ENCODE measurements around the gene HLCS.

The HLCS gene

GRCh38 chr21:36735724-36736320, 230.6 kb downstream of the HLCS start:
- DNase-seq = no peak

DNA sequence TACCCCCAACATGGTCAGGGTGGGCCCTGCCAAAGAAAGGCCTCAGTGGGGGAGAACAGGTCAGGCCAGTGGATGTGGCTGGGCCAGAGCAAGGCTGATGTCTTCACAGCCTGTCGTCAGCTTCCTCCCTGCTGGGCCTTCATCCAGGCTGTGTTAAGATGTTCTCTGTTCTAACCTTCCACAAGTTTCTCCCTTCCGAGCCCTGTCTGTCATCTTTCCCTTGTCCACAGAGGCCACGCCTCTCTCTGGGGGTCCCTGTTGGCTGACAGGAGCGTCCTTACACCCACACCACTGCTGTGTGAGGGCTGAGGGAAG, 231.3 kb downstream of the HLCS start:
- DNase-seq = no peak

- no peak for DNase-seq
Measured at GRCh38 chr21:36734367-36735200, 231.9 kb downstream of the HLCS start.

GRCh38 chr21:36733857-36734256, 232.6 kb downstream of the HLCS start:
- DNase-seq = no peak

GRCh38 chr21:36732761-36733160, 233.7 kb downstream of the HLCS start:
- DNase-seq = no peak

- no peak for DNase-seq
Measured at GRCh38 chr21:36732217-36732616, 234.3 kb downstream of the HLCS start.

DNA sequence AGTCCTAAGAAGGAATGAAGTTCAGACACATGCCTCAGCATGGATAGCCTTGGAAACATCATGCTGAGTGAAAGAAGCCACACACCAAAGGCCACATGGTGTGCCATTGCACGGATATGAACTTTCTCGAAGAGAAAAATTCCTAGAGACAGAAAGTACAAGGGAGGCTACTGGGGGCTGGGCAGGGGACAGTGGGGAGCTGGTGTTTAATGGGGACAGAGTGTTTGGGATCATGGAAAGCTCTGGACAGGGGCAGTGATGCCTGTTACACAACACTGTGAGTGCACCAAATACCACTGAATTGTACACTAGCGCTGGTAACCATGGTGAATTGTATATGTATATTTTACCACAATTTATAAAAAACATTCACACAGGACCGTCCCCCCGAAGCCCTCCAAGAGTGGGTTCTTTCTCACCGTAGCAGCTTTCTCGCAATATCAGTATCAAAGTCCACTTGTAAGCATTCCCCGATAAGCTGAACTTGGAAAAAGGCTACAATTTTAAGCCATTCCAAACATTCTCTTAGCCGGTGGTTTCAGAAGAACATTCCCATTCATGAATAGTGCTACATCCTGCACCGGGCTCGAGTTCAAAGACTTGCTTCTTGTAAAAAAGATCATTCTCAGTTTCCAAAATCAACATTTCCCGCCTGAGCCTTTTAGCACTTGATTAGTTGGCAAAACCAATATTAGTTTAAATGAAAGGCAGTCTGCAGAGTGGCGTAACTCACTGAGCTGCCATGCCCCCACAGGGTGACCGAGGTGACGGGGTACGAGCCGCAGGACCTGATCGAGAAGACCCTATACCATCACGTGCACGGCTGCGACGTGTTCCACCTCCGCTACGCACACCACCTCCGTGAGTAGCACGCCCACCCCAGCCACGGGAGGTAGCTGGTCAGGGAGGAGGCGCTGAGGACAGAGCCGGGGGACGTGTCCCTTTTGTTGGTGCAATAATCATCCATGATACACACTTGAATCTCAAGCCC, 235.9 kb downstream of the HLCS start:
- no peak for DNase-seq

DNA sequence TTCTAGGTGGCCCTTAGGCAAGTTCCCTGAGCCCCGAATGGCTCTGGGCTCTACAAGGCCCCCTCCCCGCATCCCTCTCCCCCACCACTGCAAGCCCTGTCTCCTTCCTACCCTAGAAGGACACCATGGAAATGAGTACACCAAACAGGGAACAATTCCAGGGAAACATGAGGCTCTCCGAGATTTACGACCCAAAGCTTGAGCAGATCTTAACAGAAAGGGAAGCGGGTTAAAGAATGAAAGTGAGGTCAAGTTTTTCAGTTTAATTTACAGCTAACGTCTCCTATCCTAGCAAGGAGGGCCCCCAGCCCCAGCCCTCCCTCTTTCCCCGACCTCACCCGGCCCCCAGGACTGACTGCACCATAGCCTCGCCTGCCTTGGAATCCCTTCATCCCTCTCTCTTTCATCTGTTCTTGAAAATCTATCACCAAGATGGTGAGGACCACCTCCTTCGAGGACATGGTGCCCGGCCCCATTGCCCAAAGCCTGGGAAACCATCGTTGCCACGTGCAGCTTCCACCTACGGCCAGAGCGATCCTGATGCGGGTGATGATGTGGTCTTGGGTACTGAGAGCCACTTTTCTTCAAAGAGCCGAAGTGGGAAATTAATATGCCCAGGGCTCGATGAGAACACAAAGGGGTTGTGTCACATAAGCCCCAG, 237.0 kb downstream of the HLCS start:
- no peak for DNase-seq

- no peak for DNase-seq
Measured at GRCh38 chr21:36728371-36729111, 237.9 kb downstream of the HLCS start.

DNA sequence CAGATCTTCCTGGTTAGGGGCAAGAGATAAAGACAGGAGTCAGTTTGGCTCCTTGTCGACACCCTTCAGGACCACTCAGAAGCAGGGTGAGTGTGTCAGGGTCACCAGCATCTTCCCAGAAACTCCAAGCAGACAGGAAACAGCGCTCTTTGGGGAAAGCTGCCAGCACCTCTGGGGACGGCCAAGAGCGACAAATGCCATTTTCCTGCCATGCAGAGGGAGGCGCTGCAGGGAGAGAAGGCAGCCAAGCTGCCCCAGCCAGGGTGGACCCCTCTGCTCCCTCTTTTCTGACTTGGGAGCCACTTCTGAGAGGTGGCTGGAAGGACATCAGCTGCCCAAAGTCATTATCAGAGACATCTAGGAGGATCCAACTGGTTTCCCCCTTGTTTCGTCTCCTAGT, 238.6 kb downstream of the HLCS start:
- DNase-seq = no peak

- DNase-seq = no peak
Measured at GRCh38 chr21:36725793-36726386, 240.6 kb downstream of the HLCS start.

GRCh38 chr21:36724660-36725059, 241.8 kb downstream of the HLCS start:
- DNase-seq = no peak

- no peak for DNase-seq
Measured at GRCh38 chr21:36723371-36723881, 243.0 kb downstream of the HLCS start.

DNA sequence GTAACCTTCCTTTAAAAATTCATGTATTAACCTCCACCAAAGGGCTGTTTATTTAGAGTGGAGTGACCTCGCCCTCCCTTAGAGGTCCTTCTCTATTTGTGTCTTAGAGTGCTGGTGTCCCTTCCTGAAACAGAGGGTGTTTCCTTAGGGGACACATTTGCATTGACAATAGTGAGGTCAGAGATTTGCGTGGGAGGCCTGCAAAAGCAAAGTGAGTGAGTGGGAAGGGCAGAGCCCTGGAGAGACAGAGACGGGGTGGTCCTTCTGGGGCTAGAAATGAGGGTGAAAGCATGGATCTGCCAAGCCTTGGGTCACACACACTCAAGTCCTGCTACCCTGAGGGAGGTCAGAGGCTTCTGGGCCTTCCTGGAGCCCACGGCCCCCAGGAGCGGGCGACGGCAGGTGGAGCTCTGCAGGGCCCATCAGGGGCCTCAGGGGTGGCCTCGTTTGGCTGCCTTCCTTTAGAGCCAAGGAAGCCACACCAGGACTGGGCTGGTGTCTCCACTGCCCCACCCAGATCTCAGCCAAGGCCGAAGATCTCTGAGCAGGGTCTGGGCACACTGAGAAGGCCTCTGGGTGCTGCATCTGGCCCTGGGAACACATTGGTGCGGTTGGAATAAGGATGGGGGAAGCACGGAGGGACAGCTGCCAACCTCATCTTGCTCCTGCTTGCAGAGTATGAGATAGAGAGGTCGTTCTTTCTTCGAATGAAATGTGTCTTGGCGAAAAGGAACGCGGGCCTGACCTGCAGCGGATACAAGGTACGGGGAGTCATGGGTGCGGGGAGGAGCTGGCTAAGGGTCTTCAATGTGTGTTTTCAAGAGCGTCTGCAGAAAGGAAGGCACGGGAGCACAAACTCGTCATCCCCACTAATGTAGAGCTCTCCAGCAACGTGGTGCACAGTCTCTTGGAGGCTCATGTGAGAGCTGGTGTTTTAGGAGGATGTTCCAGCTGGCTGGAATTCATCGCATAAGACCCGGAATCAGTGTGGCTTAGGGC, 243.8 kb downstream of the HLCS start:
- no peak for DNase-seq

DNA sequence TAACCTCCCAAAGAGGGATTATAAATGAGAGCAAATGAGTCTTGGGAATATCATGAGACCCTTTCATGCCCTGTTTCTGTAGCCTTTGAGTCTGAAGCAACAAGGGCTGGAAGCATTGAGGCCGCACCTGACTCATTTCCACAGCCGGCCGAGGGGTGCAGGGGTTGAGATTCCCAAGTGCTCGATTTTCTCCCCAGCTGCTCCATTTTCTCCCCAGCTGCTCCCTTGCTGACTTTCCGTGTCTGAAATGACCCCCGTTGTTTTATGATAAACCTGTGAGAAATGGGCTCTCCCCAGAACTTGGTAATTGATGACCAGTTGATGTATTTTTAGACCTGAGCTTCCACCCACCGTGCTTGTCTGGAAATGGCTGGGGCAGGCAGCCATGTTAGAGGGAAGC, 244.7 kb downstream of the HLCS start:
- no peak for DNase-seq

- DNase-seq = no peak
Measured at GRCh38 chr21:36719614-36720013, 246.9 kb downstream of the HLCS start.

DNA sequence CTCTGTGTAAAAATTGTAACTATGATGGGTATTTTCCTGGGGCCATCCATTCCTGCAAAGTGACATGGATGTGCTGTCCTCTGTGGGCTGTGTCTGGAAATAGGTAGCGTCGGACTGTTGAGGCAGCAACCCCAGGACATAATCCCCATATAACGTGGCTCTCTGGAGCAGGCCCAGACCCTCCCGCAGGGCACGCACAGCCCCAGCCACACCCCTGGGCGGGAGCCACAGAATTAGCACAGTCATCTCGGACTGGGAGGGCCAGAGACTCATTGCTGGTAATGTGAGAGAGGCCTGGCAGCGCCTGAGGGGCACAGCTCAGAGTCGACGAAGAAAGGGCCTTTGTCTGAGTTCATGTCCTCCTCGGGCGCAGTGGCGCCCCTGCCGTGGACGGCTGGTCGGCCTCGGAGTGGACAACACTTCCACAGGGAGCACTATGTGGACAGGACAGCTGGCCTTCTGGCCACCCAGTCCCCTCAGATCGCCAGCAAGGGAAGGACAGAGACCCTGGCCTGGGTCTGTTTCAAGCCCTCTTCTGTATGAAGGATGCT, 247.4 kb downstream of the HLCS start:
- DNase-seq = no peak

- DNase-seq = no peak
Measured at GRCh38 chr21:36717976-36718375, 248.5 kb downstream of the HLCS start.

- DNase-seq = no peak
Measured at GRCh38 chr21:36716836-36717235, 249.6 kb downstream of the HLCS start.

- DNase-seq = no peak
Measured at GRCh38 chr21:36716387-36716786, 250.1 kb downstream of the HLCS start.
